Vagina (tissue), 2 donors: Measurements from ENCODE around the gene GPR15.

Experiments
- POLR2A ChIP-seq, 2 donors: fragments of 450-650 bp; IDR thresholded peaks; one replicate each; pipeline ENCODE4 v1.6.1; 2017; ENCODE audit warnings: antibody characterized with exemption in 2 of 2, mild to moderate bottlenecking in 2 of 2, moderate library complexity in 2 of 2
- POLR2AphosphoS5 ChIP-seq, 2 donors: sonication (generic); formaldehyde crosslinking; IDR thresholded peaks; one replicate each; pipeline ENCODE4 v1.9.0; 2017; ENCODE audit warnings: antibody characterized with exemption in 2 of 2, mild to moderate bottlenecking in 2 of 2, low read depth in 1 of 2; ENCODE audit not compliant: insufficient read depth in 1 of 2
- TF ChIP-seq, protein P1 (sequence below), 3 experiments: fragments of 450-650 bp in 2 of 3; fragments of 200-600 bp in 1 of 3; sonication (generic) in 1 of 3; IDR thresholded peaks; one replicate each; pipeline ENCODE4 v1.5.1; 2017 to 2019; ENCODE audit warnings: antibody characterized with exemption in 3 of 3, mild to moderate bottlenecking in 2 of 3, moderate library complexity in 2 of 3

- TF ChIP-seq, protein P1, sequence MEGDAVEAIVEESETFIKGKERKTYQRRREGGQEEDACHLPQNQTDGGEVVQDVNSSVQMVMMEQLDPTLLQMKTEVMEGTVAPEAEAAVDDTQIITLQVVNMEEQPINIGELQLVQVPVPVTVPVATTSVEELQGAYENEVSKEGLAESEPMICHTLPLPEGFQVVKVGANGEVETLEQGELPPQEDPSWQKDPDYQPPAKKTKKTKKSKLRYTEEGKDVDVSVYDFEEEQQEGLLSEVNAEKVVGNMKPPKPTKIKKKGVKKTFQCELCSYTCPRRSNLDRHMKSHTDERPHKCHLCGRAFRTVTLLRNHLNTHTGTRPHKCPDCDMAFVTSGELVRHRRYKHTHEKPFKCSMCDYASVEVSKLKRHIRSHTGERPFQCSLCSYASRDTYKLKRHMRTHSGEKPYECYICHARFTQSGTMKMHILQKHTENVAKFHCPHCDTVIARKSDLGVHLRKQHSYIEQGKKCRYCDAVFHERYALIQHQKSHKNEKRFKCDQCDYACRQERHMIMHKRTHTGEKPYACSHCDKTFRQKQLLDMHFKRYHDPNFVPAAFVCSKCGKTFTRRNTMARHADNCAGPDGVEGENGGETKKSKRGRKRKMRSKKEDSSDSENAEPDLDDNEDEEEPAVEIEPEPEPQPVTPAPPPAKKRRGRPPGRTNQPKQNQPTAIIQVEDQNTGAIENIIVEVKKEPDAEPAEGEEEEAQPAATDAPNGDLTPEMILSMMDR (IDR thresholded peaks at IDR 0.05) = no peak
- TF ChIP-seq POLR2AphosphoS5 (IDR thresholded peaks at IDR 0.05; ENCODE audit: insufficient read depth in 1 of 2, low read depth in 1 of 2) (no peak), POLR2A (IDR thresholded peaks at IDR 0.05) (no peak)
Observed at GRCh38 chr3:98560911-98561310, 29.1 kb downstream of the GPR15 start.
